GM19238 (cell line): ENCODE data around the gene VCAM1.
"Not testable (repeated sequence)": the region's sequence is repeated elsewhere in the genome, so short reads cannot be mapped to it uniquely, and the experiment has no call there.

Experiments
- DNase-seq: peaks from one replicate; pipeline ENCODE4 v3.0.0; 2011; ENCODE audit warnings: low spot score; ENCODE audit not compliant: insufficient read length

VCAM1 gene, protein sequence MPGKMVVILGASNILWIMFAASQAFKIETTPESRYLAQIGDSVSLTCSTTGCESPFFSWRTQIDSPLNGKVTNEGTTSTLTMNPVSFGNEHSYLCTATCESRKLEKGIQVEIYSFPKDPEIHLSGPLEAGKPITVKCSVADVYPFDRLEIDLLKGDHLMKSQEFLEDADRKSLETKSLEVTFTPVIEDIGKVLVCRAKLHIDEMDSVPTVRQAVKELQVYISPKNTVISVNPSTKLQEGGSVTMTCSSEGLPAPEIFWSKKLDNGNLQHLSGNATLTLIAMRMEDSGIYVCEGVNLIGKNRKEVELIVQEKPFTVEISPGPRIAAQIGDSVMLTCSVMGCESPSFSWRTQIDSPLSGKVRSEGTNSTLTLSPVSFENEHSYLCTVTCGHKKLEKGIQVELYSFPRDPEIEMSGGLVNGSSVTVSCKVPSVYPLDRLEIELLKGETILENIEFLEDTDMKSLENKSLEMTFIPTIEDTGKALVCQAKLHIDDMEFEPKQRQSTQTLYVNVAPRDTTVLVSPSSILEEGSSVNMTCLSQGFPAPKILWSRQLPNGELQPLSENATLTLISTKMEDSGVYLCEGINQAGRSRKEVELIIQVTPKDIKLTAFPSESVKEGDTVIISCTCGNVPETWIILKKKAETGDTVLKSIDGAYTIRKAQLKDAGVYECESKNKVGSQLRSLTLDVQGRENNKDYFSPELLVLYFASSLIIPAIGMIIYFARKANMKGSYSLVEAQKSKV

DNA sequence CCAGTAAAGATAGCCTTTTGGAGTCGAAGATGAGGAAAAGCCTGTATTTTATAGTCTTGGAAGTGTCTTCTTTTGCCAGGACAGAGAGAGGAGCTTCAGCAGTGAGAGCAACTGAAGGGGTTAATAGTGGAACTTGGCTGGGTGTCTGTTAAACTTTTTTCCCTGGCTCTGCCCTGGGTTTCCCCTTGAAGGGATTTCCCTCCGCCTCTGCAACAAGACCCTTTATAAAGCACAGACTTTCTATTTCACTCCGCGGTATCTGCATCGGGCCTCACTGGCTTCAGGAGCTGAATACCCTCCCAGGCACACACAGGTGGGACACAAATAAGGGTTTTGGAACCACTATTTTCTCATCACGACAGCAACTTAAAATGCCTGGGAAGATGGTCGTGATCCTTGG lies at the start of gene VCAM1:
VCAM1 (plus strand) TSS at position 253 of the 400 bp plus-strand sequence; CDS start at position 372, 119 bp downstream.
- no peak for DNase-seq

DNA sequence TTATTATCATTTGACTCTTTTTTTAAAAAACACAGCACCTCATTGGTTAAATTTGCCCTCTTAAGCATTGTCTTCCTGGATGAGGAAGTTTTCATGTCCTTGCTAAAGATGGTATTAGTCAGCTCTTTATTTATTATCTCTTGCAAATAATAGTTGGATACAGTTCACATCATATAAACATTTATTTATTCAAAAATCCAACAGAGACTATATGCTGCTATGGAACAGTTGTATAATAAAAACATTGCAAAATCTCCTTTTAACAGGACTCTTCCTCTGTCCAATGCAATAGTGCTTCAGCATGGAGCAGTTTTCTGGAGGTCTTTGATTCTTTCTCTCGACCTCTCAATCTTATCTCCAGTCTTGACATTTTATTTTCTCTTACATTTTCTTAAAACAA lies 49.5 kb upstream of the VCAM1 start:
- no peak for DNase-seq

DNA sequence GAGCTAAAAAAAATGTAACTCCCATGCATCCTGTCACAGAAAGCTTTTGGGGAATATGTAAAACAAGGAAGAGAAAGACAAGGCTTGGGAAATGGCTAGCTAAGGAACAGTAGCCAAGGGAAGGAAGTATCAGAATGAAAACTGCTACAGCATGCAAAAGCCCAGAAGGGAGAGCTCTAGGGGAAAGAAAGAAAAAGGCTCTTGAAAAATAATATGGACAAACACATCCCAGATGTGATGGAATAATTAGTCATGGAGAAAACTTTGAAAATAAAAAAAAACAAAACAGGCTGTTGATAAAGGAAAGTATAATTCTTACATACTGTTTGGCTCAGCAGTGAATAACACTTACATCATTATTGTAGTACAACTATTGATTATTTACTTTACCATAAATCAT lies 47.9 kb upstream of the VCAM1 start:
- no peak for DNase-seq

DNA sequence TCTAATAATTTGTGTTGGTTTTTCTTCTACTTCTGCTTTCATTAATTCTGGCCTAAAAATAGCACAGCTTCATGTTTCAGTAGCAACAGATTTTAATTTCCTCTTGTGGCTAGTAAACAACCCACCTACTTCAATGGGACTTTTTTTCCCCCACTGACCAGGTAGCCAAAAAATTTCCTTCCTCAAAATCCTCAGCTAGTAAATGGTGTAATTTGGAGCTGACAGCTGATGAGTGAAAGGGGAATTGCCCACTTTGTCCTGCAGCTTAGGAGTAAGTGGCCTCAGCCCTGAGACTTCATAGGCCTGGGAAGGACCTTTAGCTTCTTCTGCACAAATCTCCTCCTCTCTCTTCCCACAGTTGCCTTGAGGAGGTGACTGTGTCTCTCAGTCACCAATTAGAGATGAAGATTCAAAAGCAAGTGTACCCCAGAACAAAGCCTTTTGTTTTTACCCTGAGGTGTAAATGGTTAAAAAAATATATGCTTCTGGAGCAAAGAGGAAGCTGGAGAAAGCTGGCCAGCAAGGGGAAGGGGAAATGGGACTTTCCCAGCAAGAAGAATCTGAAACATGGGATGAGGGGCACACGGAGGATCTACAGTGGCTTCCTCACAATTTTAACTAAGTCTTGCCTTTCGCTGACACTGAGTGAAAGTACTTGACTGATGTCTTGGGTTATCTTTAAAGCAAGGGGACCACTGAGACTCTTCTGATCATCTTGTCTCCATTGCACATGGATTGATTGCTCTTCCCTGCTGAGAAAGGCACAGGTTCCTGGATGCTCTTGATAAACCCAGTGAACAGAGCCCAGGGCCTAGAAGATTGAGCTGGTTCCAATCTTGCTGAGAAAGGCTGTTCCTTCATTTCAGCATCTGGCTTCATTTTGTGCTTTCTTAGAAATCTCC lies 35.8 kb upstream of the VCAM1 start:
- DNase-seq: no peak

DNA sequence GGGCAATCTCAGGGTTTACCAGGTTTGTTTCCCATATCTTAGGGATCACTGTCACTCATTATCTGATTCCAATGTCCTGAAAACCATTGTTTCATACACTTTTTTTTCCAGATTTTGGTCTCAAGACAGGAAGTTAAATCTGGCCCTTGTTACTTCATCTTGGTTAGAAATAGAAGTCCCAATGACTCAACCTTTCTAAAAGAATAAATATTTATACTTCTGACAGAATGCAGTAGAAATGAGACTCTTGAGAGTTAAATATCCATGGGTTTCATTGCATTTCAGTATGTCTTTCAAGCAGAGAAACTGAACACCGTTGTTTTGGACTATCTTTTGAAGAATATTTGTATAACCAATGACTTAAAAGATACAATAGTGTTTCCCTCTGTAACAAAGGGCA lies 19.8 kb upstream of the VCAM1 start:
- DNase-seq: no peak

DNA sequence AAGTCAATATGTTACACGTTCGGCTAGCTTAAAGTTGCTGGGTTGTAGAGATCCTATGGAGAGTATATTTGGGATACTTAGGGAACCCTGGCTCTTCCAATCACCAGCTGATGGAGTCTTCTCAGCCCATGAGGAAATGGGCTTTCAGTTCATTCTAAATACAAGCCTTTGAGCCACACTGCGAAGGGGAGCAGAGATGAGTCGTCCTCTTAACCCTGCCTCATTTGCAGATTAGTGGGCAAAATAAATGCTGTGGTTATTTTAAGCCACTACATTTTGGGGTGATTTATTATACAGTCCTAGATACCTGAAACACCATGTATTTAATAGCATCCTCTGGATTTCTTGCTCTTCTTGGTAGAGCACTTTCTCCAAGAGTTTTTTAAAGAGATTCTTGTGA lies 19.0 kb upstream of the VCAM1 start:
- DNase-seq: no peak

DNA sequence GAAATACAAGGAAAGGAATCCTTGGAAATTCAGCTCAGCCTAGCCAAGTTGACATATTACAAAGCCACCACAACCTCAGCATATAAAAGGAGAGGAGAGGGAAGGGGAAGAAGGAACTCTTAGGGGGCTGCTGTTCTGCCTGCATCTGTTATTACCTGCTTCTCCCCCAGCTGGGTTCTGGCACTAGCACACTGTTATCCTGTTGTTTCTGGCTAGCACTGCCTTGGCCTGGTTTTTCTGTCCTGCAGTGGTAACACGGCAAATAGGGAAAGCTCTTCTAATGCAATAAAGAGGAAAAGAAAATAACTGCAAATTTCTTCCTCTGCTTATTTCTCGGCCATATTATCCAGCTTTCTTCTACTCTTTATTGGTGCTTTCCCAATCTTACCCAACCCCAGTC lies 16.5 kb upstream of the VCAM1 start:
- no peak for DNase-seq

DNA sequence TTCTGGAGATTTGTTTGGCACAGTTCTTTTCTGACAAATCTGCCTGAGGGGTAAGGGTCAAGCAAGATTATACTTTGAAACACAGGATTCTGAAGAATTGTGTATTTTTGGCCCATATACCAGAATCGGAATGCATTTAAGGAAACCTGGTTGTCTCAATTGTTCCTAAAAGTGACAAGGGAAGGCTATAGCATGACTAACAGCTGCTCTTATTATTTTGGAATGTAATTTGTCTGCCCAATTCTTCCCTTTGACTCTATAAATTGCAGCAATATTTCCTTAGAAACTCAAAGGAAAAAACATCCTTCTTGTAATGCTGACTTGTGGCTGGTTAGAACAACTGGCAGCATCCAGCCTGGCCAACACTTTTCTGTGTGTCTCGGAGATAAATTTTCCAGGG lies 15.8 kb upstream of the VCAM1 start:
- no peak for DNase-seq

DNA sequence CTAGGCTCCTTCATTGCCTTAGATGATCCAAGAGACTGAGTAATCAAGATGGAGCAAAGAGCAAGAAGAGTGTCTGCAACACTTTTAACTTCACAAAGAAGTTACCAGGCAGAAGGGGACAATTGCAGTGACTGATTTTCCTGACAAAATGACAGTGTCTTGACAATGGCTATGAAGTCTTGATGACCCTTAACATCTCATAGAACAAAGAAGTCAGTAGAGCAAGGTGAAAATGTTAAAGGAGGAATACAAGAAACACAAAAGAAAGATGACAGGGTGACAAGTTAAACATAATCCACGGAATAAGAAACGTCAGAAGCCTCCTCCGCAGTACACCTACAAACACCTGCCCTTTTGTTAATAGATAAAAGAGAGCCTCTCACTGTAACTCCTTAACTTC lies 15.1 kb upstream of the VCAM1 start:
- no peak for DNase-seq

DNA sequence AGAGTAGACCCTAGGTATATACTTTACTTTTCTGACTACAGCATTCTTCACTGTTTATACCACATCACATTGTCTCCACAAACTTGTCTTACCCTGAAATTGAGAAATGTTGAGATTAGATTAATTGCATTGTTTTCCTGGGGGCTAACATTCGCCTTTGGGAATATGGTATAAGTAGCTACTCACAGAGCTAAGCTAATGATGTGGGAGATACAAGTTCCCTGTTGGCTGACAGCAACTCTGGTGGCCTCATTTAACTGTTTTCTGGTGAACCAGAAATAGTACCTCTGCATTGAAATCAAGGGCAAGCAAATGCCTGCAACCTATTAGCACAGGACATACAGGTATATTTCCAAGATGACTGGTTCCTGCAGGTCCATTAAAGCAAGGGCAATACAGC lies 13.2 kb upstream of the VCAM1 start:
- no peak for DNase-seq

DNA sequence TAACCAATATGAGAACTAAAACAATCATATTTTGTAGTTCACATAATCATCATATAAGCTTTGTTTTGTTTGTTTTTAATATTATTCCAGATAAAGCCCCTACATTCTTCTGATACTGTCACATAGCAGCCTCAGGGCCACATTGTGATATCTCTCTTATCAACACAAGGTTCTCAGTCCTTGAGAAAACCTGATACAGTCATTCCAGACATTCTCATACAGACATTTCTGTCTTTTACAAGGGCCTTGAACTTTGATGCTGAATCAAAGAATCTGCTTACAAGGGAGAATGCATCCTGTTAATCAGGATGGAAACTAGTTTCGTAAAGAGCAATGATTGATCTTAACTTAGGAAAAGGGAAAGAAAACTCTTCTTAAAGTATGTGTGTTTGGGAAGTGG lies 12.7 kb upstream of the VCAM1 start:
- DNase-seq: no peak

DNA sequence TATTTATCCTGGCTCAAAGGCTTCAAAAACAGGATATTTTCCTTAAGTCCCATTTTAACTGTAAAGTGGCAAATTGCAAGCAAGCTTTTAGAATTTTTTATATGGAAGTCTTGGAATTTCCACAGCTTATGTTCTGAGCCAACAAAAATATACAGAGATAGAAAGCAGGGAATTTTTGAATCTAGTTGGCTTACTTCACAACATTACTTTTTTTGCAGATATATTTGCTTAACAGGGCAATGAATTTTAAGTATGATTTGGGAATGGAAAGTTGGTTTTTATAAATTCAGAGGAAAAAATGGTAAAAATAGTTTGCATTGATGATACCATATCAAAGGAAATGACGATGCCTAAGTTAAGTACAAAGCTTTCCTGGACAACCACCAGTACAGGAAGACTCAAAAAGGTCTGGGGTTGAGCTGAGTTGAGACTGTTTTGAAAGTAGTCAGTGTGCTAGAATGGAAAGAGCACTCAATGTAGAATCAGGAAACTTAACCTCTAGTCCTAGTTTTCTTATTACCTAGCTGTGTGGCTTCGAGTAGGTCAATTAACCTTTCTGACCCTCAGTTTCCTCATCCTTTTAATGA lies 11.0 kb upstream of the VCAM1 start:
- no peak for DNase-seq

DNA sequence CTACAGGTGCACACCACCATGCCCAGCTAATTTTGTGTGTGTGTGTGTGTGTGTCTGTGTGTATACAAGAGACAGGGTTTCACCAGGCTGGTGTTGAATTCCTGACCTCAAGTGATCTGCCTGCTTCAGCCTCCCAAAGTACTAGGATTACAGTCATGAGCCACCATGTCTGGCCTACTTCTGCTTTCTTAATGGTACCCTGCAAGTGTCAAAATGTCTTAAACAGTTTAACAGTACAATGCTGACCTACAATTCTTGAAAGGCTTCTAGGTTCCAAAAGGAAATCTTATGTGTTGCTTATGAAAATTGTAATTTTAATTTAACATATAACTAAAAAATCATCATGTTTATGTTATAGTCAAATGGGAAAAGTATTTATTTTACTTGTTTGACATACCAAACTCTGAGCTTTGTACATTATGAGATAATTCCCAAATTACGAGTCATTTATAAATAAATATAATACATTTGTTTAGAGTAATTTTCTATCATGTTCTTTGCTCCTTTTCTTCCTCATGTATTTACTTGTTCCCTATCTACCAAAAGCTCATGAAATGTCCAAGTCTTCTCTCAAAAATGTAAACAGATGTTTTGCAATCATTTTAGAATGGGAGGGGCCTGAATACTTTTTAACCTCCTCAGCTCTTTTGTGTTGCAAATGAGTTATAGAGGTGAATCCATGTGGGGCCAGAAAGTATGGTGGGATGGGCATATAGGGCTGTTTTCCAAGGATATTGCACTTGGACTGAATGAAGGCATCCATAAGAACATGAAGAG lies 8.4 kb upstream of the VCAM1 start:
- no peak for DNase-seq

DNA sequence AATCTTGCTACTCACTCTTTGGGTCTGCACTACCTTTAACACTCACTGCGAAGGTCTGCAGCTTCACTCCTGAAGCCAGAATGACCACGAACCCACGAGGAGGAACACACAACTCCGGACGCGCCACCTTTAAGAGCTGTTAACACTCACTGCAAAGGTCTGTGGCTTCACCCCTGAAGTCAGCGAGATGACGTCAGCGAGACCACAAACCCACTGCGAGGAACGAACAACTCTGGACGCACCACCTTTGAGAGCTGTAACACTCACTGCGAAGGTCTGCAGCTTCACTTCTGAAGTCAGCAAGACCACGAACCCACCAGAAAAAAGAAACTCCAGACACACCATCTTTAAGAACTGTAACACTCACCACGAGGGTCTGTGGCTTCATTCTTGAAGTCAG lies 6.5 kb upstream of the VCAM1 start:
- not testable (repeated sequence) for DNase-seq

DNA sequence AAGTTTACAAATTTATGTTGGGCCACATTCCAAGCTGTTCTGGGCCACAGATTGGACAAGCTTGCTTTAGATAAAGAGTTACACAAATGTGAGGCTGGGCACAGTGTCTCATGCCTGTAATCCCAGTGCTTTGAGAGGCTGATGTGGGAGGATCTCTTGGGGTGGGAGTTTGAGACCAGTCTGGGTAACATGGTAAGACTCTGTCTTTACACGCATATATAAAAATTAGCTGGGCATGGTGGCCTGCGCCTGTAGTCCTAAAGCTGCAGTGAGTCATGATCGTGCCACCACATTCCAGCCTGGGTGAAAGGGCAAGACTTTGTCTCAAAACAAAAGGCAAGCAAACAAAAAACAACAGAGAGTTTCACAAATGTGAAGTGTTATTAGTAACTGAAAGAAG lies 5.9 kb upstream of the VCAM1 start:
- DNase-seq: no peak

DNA sequence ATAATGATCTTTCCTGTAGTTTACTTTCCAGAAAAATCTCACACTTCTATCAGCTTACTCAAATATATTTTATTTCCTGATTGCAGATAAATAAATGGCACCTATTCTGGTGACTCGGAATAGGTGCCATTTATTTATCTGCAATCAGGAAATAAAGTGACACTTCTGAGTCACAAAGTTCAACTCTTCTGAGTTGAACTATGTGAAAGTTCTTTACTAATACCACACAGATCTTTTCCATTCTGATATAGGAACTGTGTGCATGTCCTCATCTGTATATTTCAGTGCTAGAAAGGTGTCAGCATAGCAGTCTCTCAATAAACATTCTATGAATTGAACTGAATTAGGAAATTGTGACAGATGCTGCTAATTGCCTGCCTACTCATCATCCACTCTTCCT lies 4.9 kb upstream of the VCAM1 start:
- DNase-seq: no peak

DNA sequence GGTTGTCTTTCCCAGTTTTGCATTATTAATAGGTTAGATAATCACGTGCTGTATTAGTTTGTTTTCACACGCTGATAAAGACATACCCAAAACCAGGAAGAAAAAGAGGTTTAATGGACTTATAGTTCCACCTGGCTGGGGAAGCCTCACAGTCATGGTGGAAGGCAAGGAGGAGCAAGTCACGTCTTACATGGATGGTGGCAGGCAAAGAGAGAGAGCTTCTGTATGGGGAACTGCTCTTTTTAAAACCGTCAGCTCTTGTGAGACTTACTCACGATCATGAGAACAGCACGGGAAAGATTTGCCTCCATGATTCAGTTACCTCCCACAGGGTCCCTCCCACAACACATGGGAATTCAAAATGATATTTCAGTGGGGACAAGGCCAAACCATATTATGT lies 2.3 kb upstream of the VCAM1 start:
- no peak for DNase-seq

DNA sequence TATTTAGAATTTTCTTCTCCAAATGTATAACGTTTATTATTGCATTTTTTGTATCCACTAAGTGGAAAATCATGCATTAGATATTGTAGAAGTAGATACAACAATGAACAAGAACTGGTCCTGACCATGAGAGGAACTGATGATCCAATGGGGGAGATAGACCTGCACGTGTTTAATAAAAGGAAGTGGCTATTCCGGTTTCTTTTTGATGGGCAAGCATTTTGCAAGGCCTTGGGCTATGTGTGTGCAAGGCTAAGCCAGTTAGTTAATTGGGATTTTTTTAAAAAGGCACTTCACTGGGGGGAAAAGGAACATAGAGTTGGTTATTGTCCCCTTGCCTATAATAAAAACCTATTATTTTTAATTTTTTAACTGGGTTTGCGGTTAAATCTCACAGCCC lies 961 bp upstream of the VCAM1 start:
- no peak for DNase-seq

DNA sequence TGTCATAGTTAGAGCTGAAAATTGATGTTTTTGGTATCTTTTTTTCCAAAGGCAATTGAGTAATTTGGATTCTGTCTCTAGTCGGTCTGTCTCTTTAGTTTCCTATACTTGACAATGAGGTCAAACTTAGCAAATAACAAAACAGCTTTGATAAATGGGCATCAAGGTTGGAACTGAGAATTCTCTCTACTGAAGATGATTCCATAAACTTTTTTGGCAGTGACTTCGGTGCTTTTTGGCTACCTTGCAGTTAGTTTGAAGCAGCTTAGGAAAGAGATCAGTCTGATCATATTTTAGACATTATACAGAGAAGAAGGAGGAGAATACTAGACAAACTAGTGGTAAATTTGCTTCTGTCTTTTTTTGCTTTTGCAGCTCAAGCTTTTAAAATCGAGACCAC lies 559 bp downstream of the VCAM1 start:
- no peak for DNase-seq

DNA sequence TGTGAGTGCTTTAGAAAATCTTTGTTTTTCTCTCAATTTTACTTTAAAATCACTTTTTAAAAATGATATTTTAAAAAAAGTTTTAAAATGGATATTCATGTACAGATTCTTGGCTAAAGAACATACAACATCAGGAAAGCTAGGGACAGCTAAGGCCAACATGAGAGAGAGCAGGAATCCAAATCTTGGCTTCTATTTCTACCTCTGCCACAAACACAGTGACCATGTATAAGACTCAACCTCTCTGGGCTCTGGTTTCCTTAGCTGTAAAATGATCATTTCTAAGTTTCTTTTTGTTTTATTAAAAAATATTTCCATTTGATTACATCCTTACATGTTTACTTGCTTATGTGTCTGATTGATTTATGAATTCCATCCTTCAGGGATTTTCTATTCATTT lies 1.2 kb downstream of the VCAM1 start:
- no peak for DNase-seq
